Panc1 (cell line): ENCODE measurements around the gene QKI. TPM values are rescaled to one million over a fixed set of nuclear protein-coding genes. Genes with fewer than 3 reads are reported as not detected.

ENCODE experiments used
- ATAC-seq: fragments of 200-7000 bp; cut with Tn5 transposase; 2 replicates; pipeline ENCODE4 v1.9.1; 2020; ENCODE audit warnings: mild to moderate bottlenecking, moderate library complexity
- BruUV-seq: library from RNA; stranded (reverse); fragments of 400-500 nt; replicated peaks from 2 replicates; lab custom pipeline; 2021; lab: Mats Ljungman, UMichigan
- CTCF ChIA-PET: fragments of 300-600 bp; sonication (Branson Sonifier 250); formaldehyde crosslinking; loops from one replicate; lab custom pipeline; 2022; ENCODE audit warnings: antibody characterized with exemption; lab: Charles Lee
- POLR2A ChIA-PET: fragments of 300-600 bp; sonication (Branson Sonifier 250); formaldehyde crosslinking; loops from one replicate; lab custom pipeline; 2022; ENCODE audit warnings: antibody characterized with exemption; lab: Charles Lee
- DNase-seq: peaks from one replicate; pipeline ENCODE4 v3.0.0-alpha.2; 2010; ENCODE audit warnings: low read depth, low spot score
- H3K27ac ChIP-seq: 2 replicates; pipeline ENCODE4 v1.5.1; 2011; ENCODE audit warnings: mild to moderate bottlenecking, low read length, inconsistent platforms
- H3K27me3 ChIP-seq: fragments of 200-500 bp; sonication (Bioruptor generic); 2 replicates; pipeline ENCODE4 v1.6.0; 2014; ENCODE audit warnings: low read length, inconsistent platforms; ENCODE audit not compliant: control insufficient read depth, insufficient read depth
- H3K36me3 ChIP-seq: fragments of 200-500 bp; sonication (Bioruptor generic); 2 replicates; pipeline ENCODE4 v1.5.1; 2014; ENCODE audit warnings: inconsistent platforms, mild to moderate bottlenecking, low read length, moderate library complexity; ENCODE audit not compliant: control insufficient read depth, insufficient read depth
- H3K4me1 ChIP-seq: 2 replicates; pipeline ENCODE4 v1.5.1; 2011; ENCODE audit warnings: inconsistent platforms, mild to moderate bottlenecking, low read length, moderate library complexity; ENCODE audit not compliant: control insufficient read depth, insufficient read depth
- H3K4me3 ChIP-seq, 2 experiments: 2 replicates each; pipeline ENCODE4 v1.5.1; 2011 to 2012; ENCODE audit warnings: low read depth in 2 of 2, low read length in 2 of 2, mild to moderate bottlenecking in 2 of 2, inconsistent platforms in 1 of 2, moderate library complexity in 1 of 2
- H3K9me3 ChIP-seq: fragments of 200-500 bp; sonication (Bioruptor generic); 2 replicates; pipeline ENCODE4 v1.5.1; 2014; ENCODE audit warnings: low read depth, mild to moderate bottlenecking, inconsistent platforms, low read length, moderate library complexity; ENCODE audit not compliant: control insufficient read depth, insufficient read depth
- POLR2AphosphoS5 ChIP-seq: IDR thresholded peaks from 2 replicates; pipeline ENCODE4 v1.6.1; 2012; ENCODE audit warnings: mild to moderate bottlenecking, low read depth, low read length, moderate library complexity
- REST ChIP-seq, 2 experiments: IDR thresholded peaks; 2 replicates each; pipeline ENCODE4 v1.6.1; 2011 to 2012; ENCODE audit warnings: low read depth in 2 of 2, control low read depth in 1 of 2, low read length in 1 of 2, mild to moderate bottlenecking in 1 of 2, moderate library complexity in 1 of 2; ENCODE audit not compliant: insufficient read depth in 1 of 2
- SIN3A ChIP-seq: IDR thresholded peaks from 2 replicates; pipeline ENCODE4 v1.6.1; 2012; ENCODE audit warnings: low read depth, mild to moderate bottlenecking, low read length, moderate library complexity, borderline replicate concordance; ENCODE audit not compliant: insufficient read depth
- in situ Hi-C: cut with HindIII; loops from 2 replicates; pipeline ENCODE4 v1.10.0; 2016; ENCODE audit warnings: low sequenced_read_pairs, low pct_unique_long_range_greater_than_20kb
- intact Hi-C: fragments of 100-400 bp; cut with micrococcal nuclease; formaldehyde crosslinking; loops from one replicate; pipeline ENCODE4 v1.10.0; 2022; ENCODE audit not compliant: unreplicated experiment
- total RNA-seq: library from RNA; stranded (reverse); gene quantifications from one replicate; pipeline ENCODE4 v1.2.1, GENCODE V29; 2021; ENCODE audit not compliant: unreplicated experiment
- TF ChIP-seq, protein P1 (sequence below): fragments of 450-650 bp; IDR thresholded peaks from 2 replicates; pipeline ENCODE4 v1.5.1; 2017; ENCODE audit warnings: mild to moderate bottlenecking

QKI gene
- total RNA-seq, 1 experiment from 2014 or later, result 176 TPM

GRCh38 chr6:163579111-163579879, 164.8 kb downstream of the QKI start:
- in situ Hi-C loops, result no loop called here
- BruUV-seq, result no TSS peak
- CTCF ChIA-PET, result no interaction called here
- no peaks in the 10 kb centered on the region; the same call in 1 of the 2 replicates for H3K36me3 ChIP-seq
- no peak for TF ChIP-seq SIN3A
- peak; percentile 24; the same call in 1 of the 2 replicates for TF ChIP-seq POLR2AphosphoS5
- no peak overlapping the region for H3K27ac ChIP-seq
- ATAC-seq, result peak; percentile 46; the same call in 1 of the 2 replicates
- DNase-seq, result no peak
- intact Hi-C loops, result no loop called here
- peaks cover 3% of the 10 kb centered on the region; the same call in 1 of the 2 replicates for H3K4me1 ChIP-seq
- POLR2A ChIA-PET, result no interaction called here
- H3K4me3 ChIP-seq, result no peak overlapping the region
- no peaks in the 10 kb centered on the region for H3K27me3 ChIP-seq
- H3K9me3 ChIP-seq, result no peaks in the 10 kb centered on the region

- TF ChIP-seq POLR2AphosphoS5, result no peak
- no peak for TF ChIP-seq REST (IDR thresholded peaks at IDR 0.05; ENCODE audit: insufficient read depth in 1 of 2, low read depth in 2 of 2, low read length in 1 of 2)
- TF ChIP-seq, protein P1, sequence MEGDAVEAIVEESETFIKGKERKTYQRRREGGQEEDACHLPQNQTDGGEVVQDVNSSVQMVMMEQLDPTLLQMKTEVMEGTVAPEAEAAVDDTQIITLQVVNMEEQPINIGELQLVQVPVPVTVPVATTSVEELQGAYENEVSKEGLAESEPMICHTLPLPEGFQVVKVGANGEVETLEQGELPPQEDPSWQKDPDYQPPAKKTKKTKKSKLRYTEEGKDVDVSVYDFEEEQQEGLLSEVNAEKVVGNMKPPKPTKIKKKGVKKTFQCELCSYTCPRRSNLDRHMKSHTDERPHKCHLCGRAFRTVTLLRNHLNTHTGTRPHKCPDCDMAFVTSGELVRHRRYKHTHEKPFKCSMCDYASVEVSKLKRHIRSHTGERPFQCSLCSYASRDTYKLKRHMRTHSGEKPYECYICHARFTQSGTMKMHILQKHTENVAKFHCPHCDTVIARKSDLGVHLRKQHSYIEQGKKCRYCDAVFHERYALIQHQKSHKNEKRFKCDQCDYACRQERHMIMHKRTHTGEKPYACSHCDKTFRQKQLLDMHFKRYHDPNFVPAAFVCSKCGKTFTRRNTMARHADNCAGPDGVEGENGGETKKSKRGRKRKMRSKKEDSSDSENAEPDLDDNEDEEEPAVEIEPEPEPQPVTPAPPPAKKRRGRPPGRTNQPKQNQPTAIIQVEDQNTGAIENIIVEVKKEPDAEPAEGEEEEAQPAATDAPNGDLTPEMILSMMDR, result peak; percentile 37
- POLR2A ChIA-PET, result no interaction called here
- H3K27ac ChIP-seq, result no peak overlapping the region
- DNase-seq (no peak), ATAC-seq (no peak)
- no TSS peak for BruUV-seq
- H3K9me3 ChIP-seq, result no peaks in the 10 kb centered on the region
- CTCF ChIA-PET, result no interaction called here
- H3K4me3 ChIP-seq, result no peak overlapping the region
- in situ Hi-C loops (no loop called here), intact Hi-C loops (loop anchor here (10.0 kb wide), 1 partner anchor 1345 kb away; no protein-coding TSS in a partner anchor)
- no peaks in the 10 kb centered on the region; the same call in 1 of the 2 replicates for H3K36me3 ChIP-seq
- peaks cover 3% of the 10 kb centered on the region; the same call in 1 of the 2 replicates for H3K4me1 ChIP-seq
- no peaks in the 10 kb centered on the region for H3K27me3 ChIP-seq
Measured at GRCh38 chr6:163579880-163580295, 165.4 kb downstream of the QKI start.
